Esophagus (tissue), 2 donors: Measurements from ENCODE around the gene SYCN. TPM values are rescaled to one million over a fixed set of nuclear protein-coding genes. Genes with fewer than 3 reads are reported as not detected.

Source experiments
- H3K27ac ChIP-seq, 2 donors: one replicate each; pipeline ENCODE4 v1.5.1; 2013; ENCODE audit warnings: low read depth in 2 of 2, mild to moderate bottlenecking in 2 of 2, inconsistent platforms in 1 of 2, low read length in 1 of 2, moderate library complexity in 1 of 2
- H3K27me3 ChIP-seq, 2 donors: one replicate each; pipeline ENCODE4 v1.6.1; 2013; ENCODE audit warnings: low read length in 2 of 2, control low read depth in 1 of 2, mild to moderate bottlenecking in 1 of 2; ENCODE audit not compliant: insufficient read depth in 2 of 2, control insufficient read depth in 1 of 2
- H3K36me3 ChIP-seq, 2 donors: one replicate each; pipeline ENCODE4 v1.6.1; 2013; ENCODE audit warnings: low read length in 1 of 2; ENCODE audit not compliant: control insufficient read depth in 2 of 2, insufficient read depth in 2 of 2
- H3K4me1 ChIP-seq, 2 donors: one replicate each; pipeline ENCODE4 v1.6.1; 2013; ENCODE audit warnings: low read length in 1 of 2; ENCODE audit not compliant: control insufficient read depth in 2 of 2, insufficient read depth in 2 of 2
- H3K4me3 ChIP-seq, 2 donors: one replicate each; pipeline ENCODE4 v1.5.1; 2013; ENCODE audit warnings: low read length in 2 of 2, mild to moderate bottlenecking in 2 of 2, low read depth in 1 of 2, moderate library complexity in 1 of 2
- H3K9me3 ChIP-seq, 2 donors: one replicate each; pipeline ENCODE4 v1.6.1; 2013; ENCODE audit warnings: mild to moderate bottlenecking in 2 of 2, low read depth in 1 of 2, low read length in 1 of 2, moderate library complexity in 1 of 2; ENCODE audit not compliant: control insufficient read depth in 2 of 2, insufficient read depth in 1 of 2
- WGBS, 2 donors: extraction: QIAGEN DNeasy Blood & Tissue Kit; methylation state at CpG; one replicate each; pipeline ENCODE4 v1.1.7; 2013; 5-methylcytosine and 5-hydroxymethylcytosine counted together
- polyA plus RNA-seq, 2 donors: library from polyadenylated mRNA; stranded (reverse); fragments of 200-250 nt; gene quantifications; one replicate each; pipeline ENCODE4 v1.2.3, GENCODE V29; 2013
- donor health status: healthy with polysubstance abuse.
- donor health status: Bipolar disorder and iron deficiency.

SYCN gene
- polyA plus RNA-seq, 2 donors: 0.22 TPM; not detected in 1

GRCh38 chr19:39209196-39209595, 5.1 kb upstream of the SYCN start:
- H3K4me1 ChIP-seq: peaks cover 2 to 3% of the 10 kb centered on the region in 2 donors
- H3K4me3 ChIP-seq: no peak overlapping the region
- no peak overlapping the region for H3K27ac ChIP-seq
- no peaks in the 10 kb centered on the region for H3K9me3 ChIP-seq
- H3K27me3 ChIP-seq: no peaks in the 10 kb centered on the region
- no peaks in the 10 kb centered on the region for H3K36me3 ChIP-seq
- 58 to 81% methylated on average over 7 of the region's 7 CpGs for WGBS, 2 donors

- Histone ChIP-seq H3K4me1 (peaks cover 2 to 3% of the 10 kb centered on the region in 2 donors), H3K27me3 (peaks cover 0 to 4% of the 10 kb centered on the region in 2 donors), H3K36me3 (no peaks in the 10 kb centered on the region), H3K27ac (no peak overlapping the region), H3K4me3 (no peak overlapping the region), H3K9me3 (no peaks in the 10 kb centered on the region)
- 74 to 75% methylated on average over 9 of the region's 9 CpGs for WGBS, 2 donors
These were observed 4.2 kb upstream of the SYCN start for GRCh38 chr19:39208175-39208795.

- H3K9me3 ChIP-seq: no peaks in the 10 kb centered on the region
- WGBS, 2 donors: 58 to 67% methylated on average over 6 of the region's 6 CpGs
- H3K27ac ChIP-seq: no peak overlapping the region
- H3K4me1 ChIP-seq: peaks cover 2 to 3% of the 10 kb centered on the region in 2 donors
- peaks cover 0 to 4% of the 10 kb centered on the region in 2 donors for H3K27me3 ChIP-seq
- H3K36me3 ChIP-seq: no peaks in the 10 kb centered on the region
- no peak overlapping the region for H3K4me3 ChIP-seq
These were observed 3.3 kb upstream of the SYCN start for GRCh38 chr19:39207293-39207836.

- Histone ChIP-seq H3K4me1 (peaks cover 0 to 2% of the 10 kb centered on the region in 2 donors), H3K4me3 (no peak overlapping the region), H3K27me3 (peaks cover 0 to 4% of the 10 kb centered on the region in 2 donors), H3K9me3 (no peaks in the 10 kb centered on the region), H3K27ac (no peak overlapping the region), H3K36me3 (no peaks in the 10 kb centered on the region)
- 87% methylated on average over 6 of the region's 6 CpGs for WGBS, 2 donors
These were observed 2.1 kb upstream of the SYCN start for GRCh38 chr19:39206122-39206521.

DNA sequence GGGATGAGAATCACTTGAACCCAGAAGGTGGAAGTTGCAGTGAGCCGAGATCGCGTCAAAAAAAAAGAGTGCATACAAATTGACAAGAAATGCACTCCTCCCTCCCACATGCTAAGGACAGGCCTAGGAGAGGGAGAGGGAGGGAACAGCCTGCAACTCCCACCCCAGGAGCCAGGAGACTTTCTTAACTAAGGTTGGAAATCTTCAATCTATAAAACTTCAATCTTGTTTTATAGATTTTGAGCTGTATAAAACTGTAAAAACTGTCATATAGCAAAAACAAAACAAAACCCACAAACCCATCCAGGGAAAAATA, 1.3 kb upstream of the SYCN start:
- no peak overlapping the region for H3K27ac ChIP-seq
- peaks cover 0 to 2% of the 10 kb centered on the region in 2 donors for H3K36me3 ChIP-seq
- 58 to 91% methylated on average over 3 of the region's 3 CpGs for WGBS, 2 donors
- H3K4me1 ChIP-seq: peaks cover 0 to 2% of the 10 kb centered on the region in 2 donors
- H3K4me3 ChIP-seq: no peak overlapping the region
- peaks cover 0 to 2% of the 10 kb centered on the region in 2 donors for H3K9me3 ChIP-seq
- H3K27me3 ChIP-seq: peaks cover 0 to 4% of the 10 kb centered on the region in 2 donors

GRCh38 chr19:39202998-39203355, 1.1 kb downstream of the SYCN start:
- 100% methylated on average over 1 of the region's 1 CpG for WGBS, 2 donors
- peaks cover 0 to 4% of the 10 kb centered on the region in 2 donors for H3K27me3 ChIP-seq
- no peak overlapping the region for H3K27ac ChIP-seq
- H3K4me3 ChIP-seq: no peak overlapping the region
- peaks cover 0 to 6% of the 10 kb centered on the region in 2 donors for H3K36me3 ChIP-seq
- peaks cover 2 to 3% of the 10 kb centered on the region in 2 donors for H3K4me1 ChIP-seq
- H3K9me3 ChIP-seq: peaks cover 0 to 6% of the 10 kb centered on the region in 2 donors

DNA sequence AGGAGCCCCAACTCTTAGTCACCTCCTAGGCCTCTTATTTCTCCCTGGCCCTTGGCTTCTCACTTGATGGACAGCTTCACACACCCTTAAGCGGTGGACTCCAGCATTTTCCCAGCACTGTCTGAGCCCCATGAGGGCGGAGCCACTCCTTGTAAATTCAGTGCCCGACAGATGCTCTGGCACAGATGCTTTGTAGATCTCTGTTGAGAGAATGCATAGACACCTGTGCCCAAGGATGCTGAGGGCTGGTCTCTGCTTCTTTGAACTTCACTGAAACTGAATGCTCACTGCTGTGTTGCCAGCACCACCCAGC, 3.3 kb downstream of the SYCN start:
- Histone ChIP-seq H3K36me3 (peaks cover 0 to 6% of the 10 kb centered on the region in 2 donors), H3K4me1 (peaks cover 0 to 10% of the 10 kb centered on the region in 2 donors), H3K27ac (no peak overlapping the region), H3K27me3 (peaks cover 0 to 4% of the 10 kb centered on the region in 2 donors), H3K9me3 (peaks cover 0 to 6% of the 10 kb centered on the region in 2 donors), H3K4me3 (peak overlapping the region; percentile 30 to 61)
- WGBS, 2 donors: 72 to 74% methylated on average over 3 of the region's 3 CpGs

- Histone ChIP-seq H3K4me1 (peaks cover 0 to 10% of the 10 kb centered on the region in 2 donors), H3K36me3 (peaks cover 0 to 6% of the 10 kb centered on the region in 2 donors), H3K4me3 (peak overlapping the region; percentile 30 to 61), H3K9me3 (peaks cover 0 to 6% of the 10 kb centered on the region in 2 donors), H3K27me3 (peaks cover 0 to 4% of the 10 kb centered on the region in 2 donors), H3K27ac (no peak overlapping the region)
- 72 to 83% methylated on average over 28 to 32 of the region's 32 CpGs for WGBS, 2 donors
These were observed 3.8 kb downstream of the SYCN start for GRCh38 chr19:39200066-39200802.

GRCh38 chr19:39199025-39199424, 5.0 kb downstream of the SYCN start:
- Histone ChIP-seq H3K36me3 (peaks cover 0 to 6% of the 10 kb centered on the region in 2 donors), H3K4me1 (peaks cover 0 to 10% of the 10 kb centered on the region in 2 donors), H3K9me3 (peaks cover 0 to 6% of the 10 kb centered on the region in 2 donors), H3K4me3 (peak overlapping the region; percentile 59 to 61), H3K27me3 (peaks cover 0 to 4% of the 10 kb centered on the region in 2 donors), H3K27ac (no peak overlapping the region)
- 34 to 47% methylated on average over 11 of the region's 11 CpGs for WGBS, 2 donors
